Ovary (tissue), 3 donors: ENCODE measurements around the gene EBF3.

ENCODE experiments used
- EP300 ChIP-seq: sonication (generic); formaldehyde crosslinking; IDR thresholded peaks from one replicate; pipeline ENCODE4 v1.6.1; 2017; ENCODE audit warnings: antibody characterized with exemption
- POLR2A ChIP-seq: fragments of 450-650 bp; IDR thresholded peaks from one replicate; pipeline ENCODE4 v1.6.1; 2017; ENCODE audit warnings: antibody characterized with exemption, mild to moderate bottlenecking, moderate library complexity
- TF ChIP-seq, protein P1 (sequence below), 3 donors: fragments of 450-650 bp in 2 of 3; fragments of 200-600 bp in 1 of 3; IDR thresholded peaks; one replicate each; pipeline versions ENCODE4 v1.5.1 to v1.8.0; 2016 to 2022; ENCODE audit warnings: antibody characterized with exemption in 3 of 3, mild to moderate bottlenecking in 1 of 3
- donor health status: DM: no; HTN: no; CAD: no.

DNA sequence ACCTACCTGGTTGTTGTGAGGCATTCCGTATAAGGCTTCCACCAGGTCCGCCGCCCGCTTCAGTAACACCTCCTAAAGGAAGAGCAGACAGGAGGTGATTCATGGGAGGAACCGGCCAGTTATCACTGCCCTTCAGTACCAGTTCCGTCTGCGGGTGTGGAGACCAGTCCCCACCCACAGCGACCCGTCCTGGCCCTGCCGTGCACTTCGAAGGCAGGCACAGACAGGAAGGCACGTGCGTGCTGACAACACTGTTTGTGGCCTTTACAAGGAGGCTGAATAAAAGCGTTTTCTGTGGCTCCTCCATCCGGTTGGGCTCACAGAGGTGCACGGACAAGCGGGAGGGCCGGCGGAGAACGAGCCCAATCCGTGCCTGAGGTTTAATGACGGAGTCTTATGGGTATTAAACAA is 120.9 kb downstream of the EBF3 start:
- TF ChIP-seq, protein P1, sequence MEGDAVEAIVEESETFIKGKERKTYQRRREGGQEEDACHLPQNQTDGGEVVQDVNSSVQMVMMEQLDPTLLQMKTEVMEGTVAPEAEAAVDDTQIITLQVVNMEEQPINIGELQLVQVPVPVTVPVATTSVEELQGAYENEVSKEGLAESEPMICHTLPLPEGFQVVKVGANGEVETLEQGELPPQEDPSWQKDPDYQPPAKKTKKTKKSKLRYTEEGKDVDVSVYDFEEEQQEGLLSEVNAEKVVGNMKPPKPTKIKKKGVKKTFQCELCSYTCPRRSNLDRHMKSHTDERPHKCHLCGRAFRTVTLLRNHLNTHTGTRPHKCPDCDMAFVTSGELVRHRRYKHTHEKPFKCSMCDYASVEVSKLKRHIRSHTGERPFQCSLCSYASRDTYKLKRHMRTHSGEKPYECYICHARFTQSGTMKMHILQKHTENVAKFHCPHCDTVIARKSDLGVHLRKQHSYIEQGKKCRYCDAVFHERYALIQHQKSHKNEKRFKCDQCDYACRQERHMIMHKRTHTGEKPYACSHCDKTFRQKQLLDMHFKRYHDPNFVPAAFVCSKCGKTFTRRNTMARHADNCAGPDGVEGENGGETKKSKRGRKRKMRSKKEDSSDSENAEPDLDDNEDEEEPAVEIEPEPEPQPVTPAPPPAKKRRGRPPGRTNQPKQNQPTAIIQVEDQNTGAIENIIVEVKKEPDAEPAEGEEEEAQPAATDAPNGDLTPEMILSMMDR (IDR thresholded peaks at IDR 0.05) = no peak
- TF ChIP-seq EP300 = no peak
- no peak for TF ChIP-seq POLR2A
